ENCODE data around the gene ACTL10.
A peak's percentile ranks its signal among the peaks of the same experiment; 100 is the strongest.

The ACTL10 gene

GRCh38 chr20:33664762-33665144 lies 2.0 kb upstream of the ACTL10 start:
- no peak for TF ChIP-seq FOXP2 (optimal IDR thresholded peaks at IDR 0.05; ENCODE audit: borderline replicate concordance, extremely low read depth, extremely low read length, insufficient read depth)
- no peak for TF ChIP-seq TAF1 (IDR thresholded peaks at IDR 0.05; ENCODE audit: borderline replicate concordance, insufficient read depth, low read length)
- TF ChIP-seq, protein P1, sequence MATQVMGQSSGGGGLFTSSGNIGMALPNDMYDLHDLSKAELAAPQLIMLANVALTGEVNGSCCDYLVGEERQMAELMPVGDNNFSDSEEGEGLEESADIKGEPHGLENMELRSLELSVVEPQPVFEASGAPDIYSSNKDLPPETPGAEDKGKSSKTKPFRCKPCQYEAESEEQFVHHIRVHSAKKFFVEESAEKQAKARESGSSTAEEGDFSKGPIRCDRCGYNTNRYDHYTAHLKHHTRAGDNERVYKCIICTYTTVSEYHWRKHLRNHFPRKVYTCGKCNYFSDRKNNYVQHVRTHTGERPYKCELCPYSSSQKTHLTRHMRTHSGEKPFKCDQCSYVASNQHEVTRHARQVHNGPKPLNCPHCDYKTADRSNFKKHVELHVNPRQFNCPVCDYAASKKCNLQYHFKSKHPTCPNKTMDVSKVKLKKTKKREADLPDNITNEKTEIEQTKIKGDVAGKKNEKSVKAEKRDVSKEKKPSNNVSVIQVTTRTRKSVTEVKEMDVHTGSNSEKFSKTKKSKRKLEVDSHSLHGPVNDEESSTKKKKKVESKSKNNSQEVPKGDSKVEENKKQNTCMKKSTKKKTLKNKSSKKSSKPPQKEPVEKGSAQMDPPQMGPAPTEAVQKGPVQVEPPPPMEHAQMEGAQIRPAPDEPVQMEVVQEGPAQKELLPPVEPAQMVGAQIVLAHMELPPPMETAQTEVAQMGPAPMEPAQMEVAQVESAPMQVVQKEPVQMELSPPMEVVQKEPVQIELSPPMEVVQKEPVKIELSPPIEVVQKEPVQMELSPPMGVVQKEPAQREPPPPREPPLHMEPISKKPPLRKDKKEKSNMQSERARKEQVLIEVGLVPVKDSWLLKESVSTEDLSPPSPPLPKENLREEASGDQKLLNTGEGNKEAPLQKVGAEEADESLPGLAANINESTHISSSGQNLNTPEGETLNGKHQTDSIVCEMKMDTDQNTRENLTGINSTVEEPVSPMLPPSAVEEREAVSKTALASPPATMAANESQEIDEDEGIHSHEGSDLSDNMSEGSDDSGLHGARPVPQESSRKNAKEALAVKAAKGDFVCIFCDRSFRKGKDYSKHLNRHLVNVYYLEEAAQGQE (IDR thresholded peaks at IDR 0.05; ENCODE audit: insufficient read depth in 1 of 2, low read depth in 2 of 2, low read length in 2 of 2) = no peak
- TF ChIP-seq POLR2AphosphoS5 (IDR thresholded peaks at IDR 0.05; ENCODE audit: low read depth, low read length) = no peak
- TF ChIP-seq SIN3A (IDR thresholded peaks at IDR 0.05; ENCODE audit: borderline replicate concordance, insufficient read depth, low read length) = no peak

DNA sequence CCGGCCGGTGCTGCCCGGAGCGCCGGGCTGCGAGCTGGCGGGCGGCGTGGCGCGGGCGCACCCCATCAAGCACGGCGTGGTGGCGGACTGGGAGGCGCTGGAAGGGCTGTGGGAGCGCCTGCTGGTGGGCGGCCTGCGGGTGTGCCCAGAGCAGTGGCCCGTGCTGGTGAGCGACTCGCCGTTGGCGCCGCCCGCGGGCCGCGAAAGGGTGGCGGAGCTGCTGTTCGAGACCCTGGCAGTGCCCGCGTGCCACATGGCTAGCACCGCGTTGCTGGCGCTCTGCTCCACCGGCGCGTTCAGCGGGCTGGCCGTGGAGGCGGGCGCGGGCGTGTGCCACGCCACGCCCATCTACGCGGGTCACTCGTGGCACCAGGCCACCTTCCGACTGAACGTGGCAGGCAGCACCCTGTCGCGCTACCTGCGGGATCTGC lies 517 bp downstream of the ACTL10 start:
- TF ChIP-seq SIN3A (IDR thresholded peaks at IDR 0.05; ENCODE audit: borderline replicate concordance, insufficient read depth, low read length) = no peak
- no peak for TF ChIP-seq POLR2AphosphoS5 (IDR thresholded peaks at IDR 0.05; ENCODE audit: low read depth, low read length)
- no peak for TF ChIP-seq TAF1 (IDR thresholded peaks at IDR 0.05; ENCODE audit: borderline replicate concordance, insufficient read depth, low read length)
- TF ChIP-seq, protein P1 (IDR thresholded peaks at IDR 0.05; ENCODE audit: insufficient read depth in 1 of 2, low read depth in 2 of 2, low read length in 2 of 2) = no peak
- no peak for TF ChIP-seq FOXP2 (optimal IDR thresholded peaks at IDR 0.05; ENCODE audit: borderline replicate concordance, extremely low read depth, extremely low read length, insufficient read depth)

DNA sequence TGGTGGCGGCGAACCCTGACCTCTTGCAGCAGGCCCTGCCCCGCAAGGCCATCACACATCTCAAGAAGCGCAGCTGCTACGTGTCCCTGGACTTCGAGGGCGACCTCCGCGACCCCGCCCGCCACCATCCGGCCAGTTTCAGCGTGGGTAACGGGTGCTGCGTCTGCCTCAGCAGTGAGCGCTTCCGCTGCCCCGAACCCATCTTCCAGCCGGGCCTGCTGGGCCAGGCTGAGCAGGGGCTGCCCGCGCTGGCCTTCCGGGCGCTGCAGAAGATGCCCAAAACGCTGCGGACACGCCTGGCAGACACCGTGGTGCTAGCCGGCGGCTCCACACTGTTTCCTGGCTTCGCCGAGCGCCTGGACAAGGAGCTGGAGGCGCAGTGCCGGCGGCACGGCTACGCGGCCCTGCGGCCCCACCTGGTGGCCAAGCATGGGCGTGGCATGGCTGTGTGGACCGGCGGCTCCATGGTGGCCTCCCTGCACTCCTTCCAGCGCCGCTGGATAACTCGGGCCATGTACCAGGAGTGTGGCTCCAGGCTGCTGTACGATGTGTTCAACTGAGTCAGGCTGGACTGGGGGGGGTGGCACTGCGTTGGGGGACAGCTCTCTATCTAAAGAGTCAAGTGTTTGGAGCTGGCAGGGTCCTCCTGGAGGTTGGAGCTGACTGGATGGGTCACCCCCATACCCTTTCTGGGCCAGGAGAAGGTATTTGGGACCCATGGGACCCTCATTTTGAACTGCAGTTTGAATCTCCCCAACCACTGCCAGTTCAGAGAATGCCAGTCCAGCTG lies 1.1 kb downstream of the ACTL10 start:
- TF ChIP-seq, protein P1 (IDR thresholded peaks at IDR 0.05; ENCODE audit: insufficient read depth in 1 of 2, low read depth in 2 of 2, low read length in 2 of 2) = no peak
- peak; percentile 37 for TF ChIP-seq FOXP2 (optimal IDR thresholded peaks at IDR 0.05; ENCODE audit: borderline replicate concordance, extremely low read depth, extremely low read length, insufficient read depth)

DNA sequence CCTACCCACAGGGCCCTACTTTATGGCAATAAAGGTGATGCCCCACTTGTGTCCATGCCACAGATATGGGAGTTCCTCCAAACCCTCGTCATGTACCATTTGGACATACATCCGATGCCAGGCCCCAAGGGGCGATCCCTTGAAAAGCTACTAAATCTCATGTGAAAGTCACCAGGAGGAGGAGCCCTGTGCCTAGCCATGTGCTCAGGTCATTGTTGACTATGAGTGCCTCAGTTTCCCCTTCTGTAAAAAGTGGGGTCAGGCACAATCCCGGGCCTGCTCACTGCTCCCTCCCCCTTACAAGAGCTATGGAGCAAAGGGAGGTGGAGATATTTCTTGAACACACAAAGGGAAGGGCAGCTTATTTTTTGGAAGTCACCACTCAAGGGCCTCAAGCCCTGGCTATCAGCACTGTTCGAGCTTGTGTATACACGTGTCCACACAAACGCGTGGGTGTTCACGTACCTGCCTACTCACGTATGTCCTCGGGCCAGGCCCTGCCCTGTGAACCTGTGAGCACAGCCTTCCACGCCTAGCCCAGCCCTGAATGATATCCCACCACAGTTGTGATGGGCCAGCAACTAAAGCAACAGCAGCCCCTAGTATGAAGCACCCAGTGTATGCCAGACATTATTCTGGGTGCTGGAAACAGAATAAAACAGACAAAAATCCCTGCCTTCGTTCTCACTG lies 1.9 kb downstream of the ACTL10 start:
- TF ChIP-seq TAF1 (IDR thresholded peaks at IDR 0.05; ENCODE audit: borderline replicate concordance, insufficient read depth, low read length) = no peak
- no peak for TF ChIP-seq POLR2AphosphoS5 (IDR thresholded peaks at IDR 0.05; ENCODE audit: low read depth, low read length)
- TF ChIP-seq FOXP2 (optimal IDR thresholded peaks at IDR 0.05; ENCODE audit: borderline replicate concordance, extremely low read depth, extremely low read length, insufficient read depth) = no peak
- no peak for TF ChIP-seq SIN3A (IDR thresholded peaks at IDR 0.05; ENCODE audit: borderline replicate concordance, insufficient read depth, low read length)
- TF ChIP-seq, protein P1 (IDR thresholded peaks at IDR 0.05; ENCODE audit: insufficient read depth in 1 of 2, low read depth in 2 of 2, low read length in 2 of 2) = no peak
